ENCODE measurements around the gene TCIRG1.

GRCh38 chr11:68051191-68052136, 12.6 kb downstream of the TCIRG1 start:
- TF ChIP-seq, protein P1, sequence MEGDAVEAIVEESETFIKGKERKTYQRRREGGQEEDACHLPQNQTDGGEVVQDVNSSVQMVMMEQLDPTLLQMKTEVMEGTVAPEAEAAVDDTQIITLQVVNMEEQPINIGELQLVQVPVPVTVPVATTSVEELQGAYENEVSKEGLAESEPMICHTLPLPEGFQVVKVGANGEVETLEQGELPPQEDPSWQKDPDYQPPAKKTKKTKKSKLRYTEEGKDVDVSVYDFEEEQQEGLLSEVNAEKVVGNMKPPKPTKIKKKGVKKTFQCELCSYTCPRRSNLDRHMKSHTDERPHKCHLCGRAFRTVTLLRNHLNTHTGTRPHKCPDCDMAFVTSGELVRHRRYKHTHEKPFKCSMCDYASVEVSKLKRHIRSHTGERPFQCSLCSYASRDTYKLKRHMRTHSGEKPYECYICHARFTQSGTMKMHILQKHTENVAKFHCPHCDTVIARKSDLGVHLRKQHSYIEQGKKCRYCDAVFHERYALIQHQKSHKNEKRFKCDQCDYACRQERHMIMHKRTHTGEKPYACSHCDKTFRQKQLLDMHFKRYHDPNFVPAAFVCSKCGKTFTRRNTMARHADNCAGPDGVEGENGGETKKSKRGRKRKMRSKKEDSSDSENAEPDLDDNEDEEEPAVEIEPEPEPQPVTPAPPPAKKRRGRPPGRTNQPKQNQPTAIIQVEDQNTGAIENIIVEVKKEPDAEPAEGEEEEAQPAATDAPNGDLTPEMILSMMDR (IDR thresholded peaks at IDR 0.05): no peak
- TF ChIP-seq TCF7L2 (IDR thresholded peaks at IDR 0.05; ENCODE audit: low read depth, low read length): no peak

Measured in Panc1 (cell line).